ENCODE results near the gene DIABLO.
"Not testable (repeated sequence)": the region's sequence is repeated elsewhere in the genome, so short reads cannot be mapped to it uniquely, and the experiment has no call there.

DIABLO gene

DNA sequence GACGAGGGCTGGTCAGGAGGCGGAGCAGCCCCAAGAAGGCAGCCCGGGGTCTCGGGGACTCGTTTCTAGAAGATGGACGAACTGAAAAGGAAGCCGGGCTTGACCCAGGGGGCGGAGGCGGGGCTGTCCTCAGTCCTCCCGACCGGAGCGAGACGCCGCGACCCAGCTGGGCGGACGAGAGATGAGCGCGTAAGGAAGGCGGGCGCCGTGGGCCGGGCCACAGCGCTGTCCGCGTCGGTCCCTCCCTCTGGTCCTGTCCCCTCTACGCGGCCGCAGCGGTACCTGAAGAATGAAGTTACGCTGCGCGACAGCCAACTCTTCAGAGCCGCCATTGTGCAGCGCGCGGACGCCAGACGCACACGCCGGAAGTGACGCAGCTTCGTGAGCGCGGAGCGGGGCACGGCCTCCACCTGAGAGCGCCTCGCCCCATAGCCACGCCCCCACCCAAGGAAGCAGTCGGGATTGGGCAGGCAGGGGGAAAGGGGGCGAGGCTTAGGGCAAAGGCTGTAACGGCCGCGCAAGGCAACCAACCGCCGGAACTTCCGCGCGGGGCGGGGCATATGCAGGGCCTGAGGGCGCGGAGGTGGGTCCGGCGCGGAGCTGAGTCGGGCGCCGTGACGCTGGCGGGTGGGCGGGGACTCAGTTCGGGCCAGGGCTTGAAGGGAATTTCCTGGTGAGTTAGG, at the start of gene DIABLO:
Gene DIABLO, minus strand, starts transcription at position 370 of the 683 bp plus-strand sequence. Its CDS starts 38 bp downstream, at position 332.
- peak; percentile 99 for DNase-seq (ENCODE audit: low spot score)

DNA sequence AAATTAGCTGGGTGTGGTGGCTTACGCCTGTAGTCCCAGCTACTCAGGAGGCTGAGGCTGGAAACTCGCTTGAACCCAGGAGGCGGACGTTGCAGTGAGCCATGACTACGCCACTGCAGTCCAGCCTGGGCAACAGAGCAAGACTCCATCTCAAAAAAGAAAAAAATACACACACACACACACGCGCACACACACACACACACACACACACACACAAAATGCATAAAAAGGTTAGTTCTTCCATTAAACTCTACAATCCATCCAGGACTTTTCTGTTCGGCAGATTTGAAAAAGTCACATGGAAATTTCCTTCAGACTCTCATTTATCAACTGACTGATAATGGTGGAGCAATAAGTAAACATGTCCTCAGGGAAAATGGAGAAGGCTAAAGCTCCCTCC, 49.6 kb upstream of the DIABLO start:
- DNase-seq (ENCODE audit: low spot score): no peak

DNA sequence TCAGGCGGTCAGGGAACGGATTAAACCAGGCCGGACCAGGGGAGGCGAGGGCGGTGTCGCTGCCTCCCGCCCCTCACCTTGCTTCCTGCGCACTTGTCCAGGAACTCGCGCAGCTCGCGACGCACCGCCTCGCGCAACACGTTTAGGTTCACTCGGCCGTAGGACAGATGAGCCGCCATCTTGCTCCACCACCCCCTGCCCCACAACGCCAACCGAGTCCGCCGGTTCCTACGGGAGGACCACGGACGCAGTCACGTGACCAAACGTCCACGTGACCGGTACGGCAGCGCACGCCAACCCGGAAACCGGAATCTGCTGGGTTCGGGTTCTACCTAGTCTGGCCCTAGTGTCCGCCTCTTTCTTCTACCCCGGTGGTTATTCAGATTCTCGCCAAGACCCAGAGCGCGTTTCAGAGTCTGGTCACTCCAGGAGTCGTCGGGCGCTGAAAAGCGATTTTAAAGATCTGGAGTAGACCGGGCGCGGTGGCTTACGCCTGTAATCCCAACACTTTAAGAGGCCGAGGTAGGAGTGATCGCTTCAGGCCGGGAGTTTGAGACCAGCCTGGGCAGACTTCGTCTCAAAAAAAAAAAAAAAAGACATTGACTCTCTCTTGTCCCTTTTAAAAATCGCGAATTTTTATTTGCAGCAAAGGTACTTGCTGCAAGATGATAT, 40.5 kb upstream of the DIABLO start, which contains the start of gene VPS33A:
Gene VPS33A, minus strand, starts transcription at position 265 of the 672 bp plus-strand sequence. Its CDS starts 86 bp downstream, at position 179.
- peak; percentile 97 for DNase-seq (ENCODE audit: low spot score)

DNA sequence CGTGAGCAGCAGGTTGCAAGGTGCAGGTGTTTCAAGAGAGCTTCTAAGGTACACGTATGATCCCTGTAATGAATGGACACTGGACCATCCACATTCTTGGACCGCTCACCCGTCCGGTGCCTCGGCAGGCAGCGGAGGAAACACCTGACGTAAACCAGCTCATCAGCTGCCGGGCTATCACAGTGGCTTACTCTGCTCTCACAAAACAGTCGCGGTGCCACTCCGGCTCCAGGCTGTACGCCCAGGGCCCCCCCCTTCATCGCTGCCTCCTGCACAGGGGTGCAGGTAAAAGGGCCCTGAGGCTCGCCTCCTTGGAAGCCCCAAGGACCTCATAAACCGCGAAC, 40.0 kb upstream of the DIABLO start:
- peak; percentile 25 for DNase-seq (ENCODE audit: low spot score)

DNA sequence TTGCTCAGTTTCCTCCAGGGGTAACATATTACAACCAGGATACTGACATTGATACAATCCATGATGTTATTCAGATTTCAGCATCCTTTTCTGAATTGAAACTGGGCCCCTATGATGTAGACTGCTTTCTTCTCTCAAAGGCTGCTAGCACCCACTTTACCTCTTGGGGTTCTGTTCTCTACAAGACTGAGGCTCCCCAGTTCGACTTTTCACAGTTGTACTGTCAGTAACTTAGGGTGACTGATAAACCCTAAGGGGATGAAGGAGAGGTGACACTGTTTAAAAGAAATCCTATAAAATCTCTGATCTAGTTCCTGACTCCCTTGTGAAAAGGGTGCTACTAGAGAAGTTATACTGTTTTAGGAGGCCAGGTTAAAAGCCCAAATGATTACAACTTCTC, 39.6 kb upstream of the DIABLO start:
- no peak for DNase-seq (ENCODE audit: low spot score)

DNA sequence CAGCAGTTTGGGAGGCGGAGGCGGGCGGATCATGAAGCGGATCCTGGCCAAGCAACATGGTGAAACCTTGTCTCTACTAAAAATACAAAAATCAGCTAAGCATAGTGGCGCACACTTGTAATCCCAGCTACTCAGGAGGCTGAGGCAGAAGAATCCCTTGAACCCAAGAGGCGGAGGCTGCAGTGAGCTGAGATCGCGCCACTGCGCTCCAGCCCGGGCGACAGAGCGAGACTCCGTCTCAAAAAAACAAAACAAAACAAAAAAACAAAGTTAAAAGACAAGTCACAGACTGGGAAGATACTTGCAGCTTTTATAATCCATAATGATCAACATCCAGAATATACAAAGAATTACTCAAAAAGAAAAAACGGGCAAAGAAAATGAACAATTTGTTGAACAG, 34.9 kb upstream of the DIABLO start:
- not testable (repeated sequence) for DNase-seq (ENCODE audit: low spot score)

DNA sequence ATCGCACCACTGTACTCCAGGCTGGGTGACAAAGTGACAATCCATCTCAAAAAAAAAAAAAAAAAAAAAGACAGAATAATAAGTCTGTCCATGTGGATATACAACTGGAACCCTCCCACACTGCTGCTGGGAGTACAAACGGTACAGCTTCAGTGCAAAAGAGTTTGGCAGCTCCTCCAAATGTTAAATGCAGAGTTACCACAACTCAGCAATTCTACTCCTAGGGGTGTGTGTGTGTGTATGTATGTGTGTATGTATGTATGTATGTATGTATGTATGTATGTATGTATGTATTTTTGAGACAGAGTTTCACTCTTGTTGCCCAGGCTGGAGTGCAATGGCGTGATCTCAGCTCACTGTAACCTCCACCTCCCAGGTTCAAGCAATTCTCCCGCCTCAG, 33.1 kb upstream of the DIABLO start:
- DNase-seq (ENCODE audit: low spot score): not testable (repeated sequence)

DNA sequence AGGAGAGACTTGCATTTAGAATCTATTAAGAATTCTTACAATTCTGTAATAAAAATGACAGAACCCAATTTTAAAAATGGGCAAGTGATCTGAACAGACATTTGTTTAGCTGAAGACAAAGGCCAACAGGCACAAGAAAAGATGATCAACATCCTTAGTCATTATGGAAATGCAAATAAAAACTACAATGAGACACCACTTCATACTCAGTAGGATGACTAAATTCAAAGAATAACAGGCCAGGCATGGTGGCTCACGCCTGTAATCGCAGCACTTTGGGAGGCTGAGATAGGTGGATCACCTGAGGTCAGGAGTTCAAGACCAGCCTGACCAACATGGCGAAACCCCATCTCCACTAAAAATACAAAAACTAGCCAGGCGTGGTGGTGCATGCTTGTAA, 32.6 kb upstream of the DIABLO start:
- DNase-seq (ENCODE audit: low spot score): not testable (repeated sequence)

DNA sequence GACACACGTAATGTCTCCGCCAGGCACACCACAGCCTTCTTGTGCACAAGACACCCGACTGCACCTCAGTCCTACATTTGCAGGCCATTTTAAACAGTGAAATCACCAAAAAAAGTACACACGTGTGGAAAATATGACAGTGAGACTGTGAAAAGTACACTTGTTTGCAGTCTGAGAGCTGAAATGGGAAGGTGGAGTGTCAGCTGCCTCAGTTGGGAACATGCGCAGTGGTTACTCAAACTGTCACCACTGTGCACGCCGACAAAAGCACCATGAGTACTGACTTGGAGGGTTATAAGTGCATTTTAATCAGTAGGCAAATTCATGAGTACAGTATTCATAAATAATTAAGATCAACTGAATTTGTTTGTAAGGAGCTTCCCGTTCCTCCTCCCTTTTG, 24.7 kb upstream of the DIABLO start:
- DNase-seq (ENCODE audit: low spot score): no peak

DNA sequence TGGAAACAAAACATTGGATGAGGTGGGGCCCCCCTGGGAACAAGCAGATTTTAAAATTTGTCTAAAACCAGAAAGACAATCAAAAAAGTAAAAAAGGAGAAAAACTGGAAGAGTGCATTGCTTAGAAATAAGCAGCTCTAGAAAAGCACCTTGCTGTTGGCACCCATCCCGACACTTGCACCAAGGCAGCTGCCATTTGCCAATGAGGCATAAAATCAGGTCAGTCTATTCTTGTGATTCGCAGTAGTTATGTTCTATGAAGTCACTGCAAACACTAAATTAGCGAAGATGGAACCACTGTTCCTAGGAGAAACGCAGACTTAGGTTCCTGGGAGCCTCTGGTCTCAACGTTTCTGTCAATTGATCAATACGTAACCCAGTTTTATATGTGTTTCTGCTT, 24.2 kb upstream of the DIABLO start:
- DNase-seq (ENCODE audit: low spot score): no peak

DNA sequence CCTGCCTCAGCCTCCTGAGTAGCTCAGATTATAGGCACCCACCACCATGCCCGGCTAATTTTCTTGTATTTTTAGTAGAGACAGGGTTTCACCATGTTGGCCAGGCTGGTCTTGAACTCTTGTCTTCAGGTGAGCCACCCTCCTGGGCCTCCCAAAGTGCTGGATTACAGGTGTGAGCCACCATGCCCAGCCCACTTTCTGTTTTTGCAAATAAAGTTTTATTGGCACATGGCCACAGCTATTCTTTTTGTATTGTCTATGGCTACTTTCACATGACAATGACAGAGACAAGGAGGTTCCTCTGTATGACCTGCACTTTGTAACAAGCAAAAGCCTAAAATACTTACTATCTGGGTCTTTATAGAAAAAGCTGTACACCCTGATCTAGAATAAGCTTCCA, 19.7 kb upstream of the DIABLO start:
- no peak for DNase-seq (ENCODE audit: low spot score)

DNA sequence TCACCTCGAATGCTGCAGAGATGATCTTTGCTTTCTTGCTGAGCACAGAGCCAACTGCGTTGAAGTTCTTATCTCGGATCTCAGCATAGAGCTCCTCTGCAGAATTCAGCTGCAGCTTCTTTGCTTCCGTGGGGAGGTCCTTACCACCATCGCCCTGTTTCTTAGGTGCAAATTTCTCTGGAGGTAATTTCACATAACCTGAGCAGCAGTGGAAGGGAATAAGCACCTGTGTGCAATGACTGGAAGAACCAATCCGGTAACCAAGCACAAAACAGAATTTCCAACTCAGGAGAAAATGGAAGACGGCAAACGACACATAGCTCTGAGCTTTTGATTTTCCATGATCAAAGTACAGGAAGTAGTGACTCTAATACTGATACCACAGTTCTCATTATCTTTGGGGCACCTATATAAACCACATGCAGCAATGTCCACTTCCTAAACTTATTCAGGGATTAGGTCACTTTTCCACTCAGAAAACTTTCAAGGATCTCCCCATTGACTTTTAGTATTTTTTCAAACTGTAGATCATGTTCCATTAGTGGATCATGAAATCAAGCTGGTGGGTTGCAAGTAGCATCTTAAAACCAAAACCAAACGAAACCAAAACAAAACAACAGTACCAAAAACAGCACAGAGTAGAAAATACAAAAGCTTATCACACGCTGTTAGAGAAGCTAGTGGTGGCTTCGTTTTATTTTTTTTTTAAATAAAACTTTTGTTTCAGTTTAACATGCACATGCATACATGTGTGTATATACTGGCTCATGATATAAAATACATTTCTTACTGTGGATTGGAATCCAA, 18.9 kb upstream of the DIABLO start:
- no peak for DNase-seq (ENCODE audit: low spot score)

DNA sequence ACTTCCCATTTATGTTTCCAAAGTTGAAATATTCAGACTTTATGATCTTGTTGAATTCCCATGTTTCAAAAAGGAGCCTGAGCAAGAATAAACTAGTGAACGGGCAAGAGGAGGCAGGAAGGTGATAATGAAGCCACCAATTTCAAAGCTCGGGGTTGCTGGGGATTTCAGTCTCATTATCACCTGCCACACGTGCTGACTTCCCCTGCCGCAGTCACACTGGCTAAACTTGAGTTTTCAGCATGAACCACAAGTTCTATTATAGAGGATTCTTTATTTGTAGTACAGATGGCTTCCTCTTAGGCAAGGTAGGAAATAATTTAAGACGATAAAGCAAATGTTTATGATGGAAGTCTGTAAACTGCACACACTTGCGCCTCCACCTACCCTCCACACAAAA, 18.1 kb upstream of the DIABLO start:
- no peak for DNase-seq (ENCODE audit: low spot score)

DNA sequence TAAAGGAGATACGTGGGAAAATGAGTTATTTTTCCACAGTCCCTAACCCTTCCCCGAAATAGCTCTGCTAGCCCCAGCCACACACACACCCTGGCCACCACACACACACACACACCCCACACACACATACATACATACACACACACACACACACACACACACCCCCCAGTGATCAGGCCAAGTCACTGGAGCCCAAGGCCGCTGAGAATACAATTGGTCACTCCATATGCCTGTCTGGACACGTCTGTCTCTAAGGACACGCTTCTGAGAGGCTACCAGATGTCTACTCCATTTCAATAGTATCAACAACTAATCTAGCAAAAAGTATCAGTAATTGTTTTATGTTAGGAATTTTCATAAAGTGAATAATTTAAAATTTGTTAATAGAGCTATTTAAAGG, 13.0 kb upstream of the DIABLO start:
- no peak for DNase-seq (ENCODE audit: low spot score)

DNA sequence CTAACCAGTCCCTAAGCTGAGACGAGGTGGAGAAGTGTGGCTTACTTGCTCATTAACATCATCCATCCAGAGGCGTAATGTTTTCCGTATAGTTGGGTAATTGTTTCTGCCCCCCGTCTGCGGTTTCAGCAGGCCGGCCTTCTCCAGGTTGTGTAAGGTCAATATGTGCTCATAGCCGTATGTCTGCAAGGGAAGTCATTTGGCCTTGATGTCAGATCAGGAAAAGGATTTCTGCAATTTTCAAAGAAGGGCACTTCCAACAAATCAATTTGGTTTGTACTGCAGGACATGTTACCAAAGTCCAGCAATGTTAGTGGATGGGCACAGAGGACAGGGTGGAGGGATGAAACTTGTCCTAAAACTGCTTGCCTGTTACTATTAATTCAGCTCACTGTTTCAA, 9.9 kb upstream of the DIABLO start:
- DNase-seq (ENCODE audit: low spot score): no peak

DNA sequence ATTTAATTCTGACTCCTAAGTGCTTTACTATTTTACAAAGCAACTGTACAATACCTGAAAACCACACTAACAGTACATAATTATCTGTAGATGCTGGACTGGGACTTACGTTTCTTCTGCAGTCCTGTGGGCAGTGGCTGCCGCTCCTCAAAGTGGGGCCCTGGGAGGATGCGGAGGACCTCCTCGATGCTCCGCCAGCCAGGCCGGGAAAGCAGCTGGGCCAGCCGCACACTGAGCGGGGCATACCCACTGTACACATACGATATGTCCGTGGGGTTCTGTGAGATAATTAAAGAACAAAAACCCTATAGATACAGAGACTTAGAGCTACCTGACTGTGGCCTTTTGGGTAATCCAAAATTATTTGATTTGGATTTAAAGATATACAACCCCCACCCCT, 6.8 kb upstream of the DIABLO start:
- DNase-seq (ENCODE audit: low spot score): no peak

DNA sequence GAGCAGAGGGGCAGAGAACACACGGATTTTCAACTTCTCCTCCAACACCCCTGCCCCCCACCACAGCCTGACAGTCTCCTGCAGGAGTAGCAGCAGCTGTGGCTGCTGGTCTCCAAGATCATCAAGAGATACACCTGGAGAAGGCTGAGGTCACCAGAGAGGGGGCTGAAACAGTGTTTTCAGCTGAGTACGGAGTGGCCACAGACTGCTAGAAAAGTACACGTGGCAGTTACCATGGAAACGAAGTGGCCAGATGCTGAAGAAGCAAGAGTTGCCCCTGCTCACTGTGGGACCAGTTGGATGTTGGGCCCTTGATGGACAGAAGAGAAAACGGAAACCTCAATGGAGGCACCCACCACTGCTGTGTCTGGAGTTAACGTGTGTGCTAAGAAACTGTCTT, 4.9 kb upstream of the DIABLO start:
- DNase-seq (ENCODE audit: low spot score): no peak

DNA sequence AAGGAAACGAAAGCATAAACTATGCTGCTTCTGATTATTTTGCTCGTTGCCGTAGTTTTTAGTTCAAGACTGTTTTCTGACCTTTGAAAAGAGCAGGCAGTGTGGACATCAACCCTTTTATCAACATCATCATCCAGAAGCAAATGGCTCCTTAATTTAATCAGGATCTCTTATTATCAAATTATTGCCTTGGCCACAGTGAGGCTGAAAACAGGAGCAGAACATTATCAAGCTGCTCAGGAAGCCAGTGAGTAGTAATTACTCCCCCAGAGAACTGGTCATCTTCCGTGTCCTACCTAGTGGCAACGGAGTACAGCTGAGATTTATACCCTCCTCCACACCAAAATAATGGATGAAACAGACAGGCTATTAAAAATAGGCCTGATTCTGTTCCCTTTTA, 2.2 kb upstream of the DIABLO start:
- no peak for DNase-seq (ENCODE audit: low spot score)

DNA sequence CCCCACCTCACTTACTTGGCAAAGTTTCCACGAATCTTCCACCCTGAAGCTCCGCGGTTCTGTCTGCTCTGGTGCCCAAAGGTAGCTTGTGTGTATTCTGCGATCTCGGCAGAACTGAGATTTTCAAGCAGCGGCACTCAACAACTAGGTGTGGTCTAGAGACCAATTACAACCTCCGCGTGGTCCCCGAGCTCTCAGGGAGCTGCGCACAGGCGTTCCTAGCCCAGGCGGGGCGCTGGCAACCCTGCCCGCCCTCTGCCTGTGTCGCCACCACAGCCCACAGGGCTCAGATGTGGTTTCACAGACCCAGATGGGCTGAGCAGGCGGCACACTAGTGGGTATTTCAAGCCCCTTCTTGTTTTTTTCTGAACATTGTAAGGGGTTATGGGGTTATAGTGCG, 1.5 kb upstream of the DIABLO start:
- no peak for DNase-seq (ENCODE audit: low spot score)

DNA sequence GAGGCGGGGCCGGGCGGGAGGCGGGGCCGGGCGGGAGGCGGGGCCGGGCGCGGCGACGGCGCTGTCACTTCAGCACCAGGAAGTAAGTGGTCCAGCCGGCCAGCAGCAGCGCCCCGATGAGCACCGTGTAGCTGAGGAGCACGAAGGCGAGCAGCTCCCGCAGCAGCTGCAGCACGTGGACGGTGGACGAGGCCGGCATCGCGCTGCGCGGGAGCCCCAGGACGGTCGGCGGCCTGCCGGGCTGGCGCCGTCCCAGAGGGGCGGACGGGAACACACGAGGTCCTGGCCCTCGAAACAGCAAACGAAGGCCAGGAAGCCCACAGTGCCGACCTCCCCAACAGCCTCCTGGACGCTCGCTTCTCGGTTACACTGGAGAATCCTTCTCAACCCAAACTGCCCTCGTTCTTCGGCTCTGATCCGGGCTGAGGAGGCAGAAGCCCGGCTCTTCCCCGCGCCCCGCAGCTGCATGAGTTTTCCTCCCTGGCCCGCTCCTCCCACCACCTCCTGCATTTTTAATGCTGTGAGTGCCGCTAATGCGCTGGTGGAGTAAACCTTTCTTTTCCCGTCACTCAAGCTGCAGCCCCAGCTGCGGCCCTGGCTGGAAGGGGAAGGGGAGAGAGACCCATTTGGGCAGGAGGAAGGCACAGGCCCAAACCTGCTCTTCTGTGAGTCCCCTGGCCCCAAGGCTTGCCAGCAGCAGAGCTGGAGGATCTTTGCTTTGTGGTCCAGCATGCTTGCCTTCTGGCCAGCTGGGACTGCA, 694 bp upstream of the DIABLO start:
- DNase-seq (ENCODE audit: low spot score): no peak

DNA sequence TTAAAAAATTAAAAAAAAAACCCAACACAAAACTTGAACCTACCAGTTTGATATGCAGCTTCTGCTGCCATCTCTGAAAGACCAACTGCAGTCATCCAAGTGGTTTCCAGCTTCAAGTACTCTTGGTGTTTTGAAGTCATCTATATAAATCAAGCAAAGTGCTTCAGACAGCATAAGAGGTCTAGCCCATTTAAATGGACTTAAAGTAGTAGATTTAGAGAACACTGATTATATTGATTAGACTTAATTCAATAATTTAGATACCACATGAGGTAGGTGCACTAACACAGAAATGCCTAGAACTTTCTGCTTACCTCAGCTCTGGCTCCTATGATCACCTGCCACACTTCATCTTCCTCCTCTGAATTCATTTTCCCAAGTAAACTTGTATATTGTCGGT, 9.4 kb downstream of the DIABLO start:
- DNase-seq (ENCODE audit: low spot score): no peak

DNA sequence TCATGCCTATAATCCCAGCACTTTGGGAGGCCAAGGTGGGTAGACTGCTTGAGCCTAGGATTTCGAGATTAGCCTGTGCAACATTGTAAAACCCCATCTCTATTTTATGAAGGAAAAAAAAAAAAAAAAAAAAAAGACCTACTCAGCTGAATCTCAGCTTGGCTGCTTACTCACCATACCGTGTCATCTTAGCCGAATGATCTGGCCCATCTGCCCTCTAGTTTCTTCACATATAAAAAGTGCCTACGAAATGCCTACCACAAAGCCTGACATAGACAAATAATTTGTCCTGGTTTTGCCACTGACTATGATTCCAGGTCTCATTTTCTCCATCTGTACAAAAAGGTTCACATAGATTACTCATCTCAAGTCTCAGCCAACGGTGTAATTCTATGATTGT, 10.1 kb downstream of the DIABLO start:
- DNase-seq (ENCODE audit: low spot score): no peak

Measured in AG08395 (cell line).